ENCODE data around the gene CCDC127. TPM values are rescaled to one million over a fixed set of nuclear protein-coding genes. Genes with fewer than 3 reads are reported as not detected.

CCDC127 gene
- total and polyA plus RNA-seq, 2 of the 13 experiments (the other 11 are each of a cell fraction or from before 2014, with no cell fraction given), result 2.9 to 4.3 TPM

GRCh38 chr5:188488-189481 is 29.2 kb downstream of the CCDC127 start (continued):
- TF ChIP-seq TFDP2 (CRISPR knock-in tag; IDR thresholded peaks at IDR 0.05), result no peak
- no peak; the same call in 1 of the 2 replicates for TF ChIP-seq ARID4A (CRISPR knock-in tag; IDR thresholded peaks at IDR 0.05; ENCODE audit: borderline replicate concordance)
- TF ChIP-seq ZNF446 (CRISPR knock-in tag; IDR thresholded peaks at IDR 0.05), result no peak
- no peak for TF ChIP-seq ZNF180 (CRISPR knock-in tag; IDR thresholded peaks at IDR 0.05; ENCODE audit: borderline replicate concordance, low read depth)
- TF ChIP-seq PHB2 (IDR thresholded peaks at IDR 0.05; ENCODE audit: partially characterized antibody), result no peak
- peak; percentile 65; the same call in 1 of the 2 replicates for TF ChIP-seq ZNF331 (CRISPR knock-in tag; IDR thresholded peaks at IDR 0.05)
- no peak for TF ChIP-seq KLF11 (CRISPR knock-in tag; IDR thresholded peaks at IDR 0.05)
- peak; percentile 66 for TF ChIP-seq SALL1 (CRISPR knock-in tag; IDR thresholded peaks at IDR 0.05)
- TF ChIP-seq MLXIP (CRISPR knock-in tag; IDR thresholded peaks at IDR 0.05; ENCODE audit: borderline replicate concordance), result no peak
- 0 out of 2 replicates have a peak, but pooled peaks have one; percentile 58 for TF ChIP-seq REPIN1 (CRISPR knock-in tag; IDR thresholded peaks at IDR 0.05; ENCODE audit: borderline replicate concordance, low read depth)
- no peak for TF ChIP-seq KMT2A (CRISPR knock-in tag; IDR thresholded peaks at IDR 0.05)
- TF ChIP-seq ZFP36 (IDR thresholded peaks at IDR 0.05; ENCODE audit: borderline replicate concordance, low read depth, low read length, partially characterized antibody), result no peak
- no peak for TF ChIP-seq PHF21A (CRISPR knock-in tag; IDR thresholded peaks at IDR 0.05)
- 0 out of 2 replicates have a peak, but pooled peaks have one; percentile 21 for TF ChIP-seq PPARG (CRISPR knock-in tag; conservative IDR thresholded peaks at IDR 0.05)
- TF ChIP-seq GABPB1 (CRISPR knock-in tag; IDR thresholded peaks at IDR 0.05), result peak; percentile 67
- TF ChIP-seq ZNF616 (CRISPR knock-in tag; IDR thresholded peaks at IDR 0.05; ENCODE audit: low read depth), result no peak
- TF ChIP-seq NBN (conservative IDR thresholded peaks at IDR 0.05), result no peak
- TF ChIP-seq MAX (IDR thresholded peaks at IDR 0.05), result peak; percentile 63
- no peak for TF ChIP-seq ZNF83 (CRISPR knock-in tag; IDR thresholded peaks at IDR 0.05; ENCODE audit: borderline replicate concordance)

Data from HepG2 (cell line).